ENCODE measurements around the gene ZSCAN2. TPM values are rescaled to one million over a fixed set of nuclear protein-coding genes. Genes with fewer than 3 reads are reported as not detected.

The ZSCAN2 gene
- total RNA-seq, 2 donors from 2014 or later, result 23.6 to 31.3 TPM

DNA sequence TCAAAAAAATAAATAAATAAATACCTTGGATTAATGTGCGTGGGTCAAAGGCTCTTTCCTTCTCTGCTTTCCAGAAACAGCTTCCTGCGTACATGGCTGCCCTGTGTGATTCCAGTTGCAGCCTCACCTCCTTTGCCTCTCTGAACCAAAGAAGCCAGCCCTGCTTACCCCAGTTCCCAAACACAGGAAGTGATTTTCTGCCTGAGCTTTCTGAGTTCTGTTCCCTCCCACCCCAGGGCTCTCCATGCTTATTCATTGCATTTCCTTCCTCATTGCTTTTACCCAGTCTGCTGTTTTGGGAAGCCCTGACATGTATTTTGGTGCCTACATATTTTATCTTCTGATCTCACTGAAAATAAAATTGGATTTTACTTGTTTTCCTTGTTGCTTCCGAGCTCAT, 15.4 kb downstream of the ZSCAN2 start:
- peaks cover 23% of the 10 kb centered on the region for H3K36me3 ChIP-seq (ENCODE audit: control insufficient read depth, insufficient read depth, low read length)
- no peak overlapping the region for H3K4me3 ChIP-seq (ENCODE audit: low read length)
- no peak for DNase-seq
- no peak overlapping the region for H3K27ac ChIP-seq (ENCODE audit: low read depth, low read length)
- no peak overlapping the region for H3K27ac Mint-ChIP-seq
- peaks cover 81% of the 10 kb centered on the region for H3K36me3 Mint-ChIP-seq (ENCODE audit: low read depth)
- H3K27me3 Mint-ChIP-seq (ENCODE audit: insufficient read depth), result no peaks in the 10 kb centered on the region
- peaks cover 44% of the 10 kb centered on the region for H3K9me3 Mint-ChIP-seq
- TF ChIP-seq, protein P1, sequence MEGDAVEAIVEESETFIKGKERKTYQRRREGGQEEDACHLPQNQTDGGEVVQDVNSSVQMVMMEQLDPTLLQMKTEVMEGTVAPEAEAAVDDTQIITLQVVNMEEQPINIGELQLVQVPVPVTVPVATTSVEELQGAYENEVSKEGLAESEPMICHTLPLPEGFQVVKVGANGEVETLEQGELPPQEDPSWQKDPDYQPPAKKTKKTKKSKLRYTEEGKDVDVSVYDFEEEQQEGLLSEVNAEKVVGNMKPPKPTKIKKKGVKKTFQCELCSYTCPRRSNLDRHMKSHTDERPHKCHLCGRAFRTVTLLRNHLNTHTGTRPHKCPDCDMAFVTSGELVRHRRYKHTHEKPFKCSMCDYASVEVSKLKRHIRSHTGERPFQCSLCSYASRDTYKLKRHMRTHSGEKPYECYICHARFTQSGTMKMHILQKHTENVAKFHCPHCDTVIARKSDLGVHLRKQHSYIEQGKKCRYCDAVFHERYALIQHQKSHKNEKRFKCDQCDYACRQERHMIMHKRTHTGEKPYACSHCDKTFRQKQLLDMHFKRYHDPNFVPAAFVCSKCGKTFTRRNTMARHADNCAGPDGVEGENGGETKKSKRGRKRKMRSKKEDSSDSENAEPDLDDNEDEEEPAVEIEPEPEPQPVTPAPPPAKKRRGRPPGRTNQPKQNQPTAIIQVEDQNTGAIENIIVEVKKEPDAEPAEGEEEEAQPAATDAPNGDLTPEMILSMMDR (conservative IDR thresholded peaks at IDR 0.05), result no peak
- H3K4me1 Mint-ChIP-seq, result no peaks in the 10 kb centered on the region
- WGBS, 2 experiments (ENCODE audit: insufficient coverage in 1 of 2, insufficient read length in 1 of 2), result 97 to 98% methylated on average over 3 of the region's 3 CpGs
- no peaks in the 10 kb centered on the region for H3K27me3 ChIP-seq (ENCODE audit: control insufficient read depth, insufficient read depth, low read length, poor library complexity, severe bottlenecking)
- H3K4me3 Mint-ChIP-seq, result no peak overlapping the region
- H3K9ac ChIP-seq (ENCODE audit: extremely low read depth, low read length, poor library complexity, severe bottlenecking), result no peak overlapping the region
- peaks cover 20% of the 10 kb centered on the region for H3K9me3 ChIP-seq (ENCODE audit: control insufficient read depth, low read length)
- no peaks in the 10 kb centered on the region for H3K4me1 ChIP-seq (ENCODE audit: control insufficient read depth, insufficient read depth, low read length)

DNA sequence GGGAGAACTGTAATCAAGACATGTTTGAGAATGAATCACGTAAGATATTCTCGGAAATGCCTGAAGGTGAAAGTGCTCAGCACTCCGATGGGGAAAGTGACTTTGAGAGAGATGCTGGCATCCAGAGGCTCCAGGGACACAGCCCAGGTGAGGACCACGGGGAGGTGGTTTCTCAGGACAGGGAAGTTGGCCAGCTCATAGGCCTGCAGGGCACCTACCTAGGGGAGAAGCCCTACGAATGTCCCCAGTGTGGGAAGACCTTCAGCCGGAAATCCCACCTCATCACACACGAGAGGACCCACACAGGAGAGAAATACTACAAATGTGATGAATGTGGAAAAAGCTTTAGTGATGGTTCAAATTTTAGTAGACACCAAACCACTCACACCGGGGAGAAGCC, 19.8 kb downstream of the ZSCAN2 start:
- Histone ChIP-seq H3K27ac (ENCODE audit: low read depth, low read length) (no peak overlapping the region), H3K4me1 (ENCODE audit: control insufficient read depth, insufficient read depth, low read length) (no peaks in the 10 kb centered on the region), H3K9ac (ENCODE audit: extremely low read depth, low read length, poor library complexity, severe bottlenecking) (no peak overlapping the region), H3K9me3 (ENCODE audit: control insufficient read depth, low read length) (peaks cover 43% of the 10 kb centered on the region), H3K27me3 (ENCODE audit: control insufficient read depth, insufficient read depth, low read length, poor library complexity, severe bottlenecking) (no peaks in the 10 kb centered on the region), H3K4me3 (ENCODE audit: low read length) (no peak overlapping the region), H3K36me3 (ENCODE audit: control insufficient read depth, insufficient read depth, low read length) (peaks cover 44% of the 10 kb centered on the region)
- peaks cover 2% of the 10 kb centered on the region for H3K27me3 Mint-ChIP-seq (ENCODE audit: insufficient read depth)
- no peak overlapping the region for H3K4me3 Mint-ChIP-seq
- H3K9me3 Mint-ChIP-seq, result peaks cover 82% of the 10 kb centered on the region
- TF ChIP-seq, protein P1 (conservative IDR thresholded peaks at IDR 0.05), result no peak
- no peak for DNase-seq
- H3K27ac Mint-ChIP-seq, result no peak overlapping the region
- H3K4me1 Mint-ChIP-seq, result no peaks in the 10 kb centered on the region
- 89 to 100% methylated on average over 4 to 8 of the region's 8 CpGs for WGBS, 2 experiments (ENCODE audit: insufficient coverage in 1 of 2, insufficient read length in 1 of 2)
- peaks cover 87% of the 10 kb centered on the region for H3K36me3 Mint-ChIP-seq (ENCODE audit: low read depth)

DNA sequence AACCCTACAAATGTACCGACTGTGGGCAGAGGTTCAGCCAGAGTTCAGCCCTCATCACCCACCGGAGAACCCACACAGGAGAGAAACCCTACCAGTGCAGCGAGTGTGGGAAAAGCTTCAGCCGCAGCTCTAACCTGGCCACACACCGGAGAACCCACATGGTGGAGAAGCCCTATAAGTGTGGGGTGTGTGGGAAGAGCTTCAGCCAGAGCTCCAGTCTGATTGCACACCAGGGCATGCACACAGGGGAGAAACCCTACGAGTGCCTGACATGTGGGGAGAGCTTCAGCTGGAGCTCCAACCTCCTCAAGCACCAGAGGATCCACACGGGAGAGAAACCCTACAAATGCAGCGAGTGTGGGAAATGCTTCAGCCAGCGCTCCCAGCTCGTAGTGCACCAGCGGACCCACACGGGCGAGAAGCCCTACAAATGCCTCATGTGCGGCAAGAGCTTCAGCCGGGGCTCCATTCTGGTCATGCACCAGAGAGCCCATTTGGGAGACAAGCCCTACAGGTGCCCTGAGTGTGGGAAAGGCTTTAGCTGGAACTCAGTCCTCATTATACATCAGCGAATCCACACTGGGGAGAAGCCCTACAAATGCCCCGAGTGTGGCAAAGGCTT, 20.7 kb downstream of the ZSCAN2 start:
- Histone ChIP-seq H3K27me3 (ENCODE audit: control insufficient read depth, insufficient read depth, low read length, poor library complexity, severe bottlenecking) (no peaks in the 10 kb centered on the region), H3K9me3 (ENCODE audit: control insufficient read depth, low read length) (peaks cover 43% of the 10 kb centered on the region), H3K27ac (ENCODE audit: low read depth, low read length) (no peak overlapping the region), H3K4me3 (ENCODE audit: low read length) (peak overlapping the region; percentile 56), H3K4me1 (ENCODE audit: control insufficient read depth, insufficient read depth, low read length) (no peaks in the 10 kb centered on the region), H3K9ac (ENCODE audit: extremely low read depth, low read length, poor library complexity, severe bottlenecking) (no peak overlapping the region), H3K36me3 (ENCODE audit: control insufficient read depth, insufficient read depth, low read length) (peaks cover 41% of the 10 kb centered on the region)
- TF ChIP-seq, protein P1 (conservative IDR thresholded peaks at IDR 0.05), result no peak
- no peaks in the 10 kb centered on the region for H3K4me1 Mint-ChIP-seq
- H3K27ac Mint-ChIP-seq, result no peak overlapping the region
- H3K36me3 Mint-ChIP-seq (ENCODE audit: low read depth), result peaks cover 86% of the 10 kb centered on the region
- peaks cover 80% of the 10 kb centered on the region for H3K9me3 Mint-ChIP-seq
- DNase-seq, result no peak
- H3K27me3 Mint-ChIP-seq (ENCODE audit: insufficient read depth), result peaks cover 2% of the 10 kb centered on the region
- H3K4me3 Mint-ChIP-seq, result no peak overlapping the region
- 96 to 98% methylated on average over 14 to 17 of the region's 17 CpGs for WGBS, 2 experiments (ENCODE audit: insufficient coverage in 1 of 2, insufficient read length in 1 of 2)
